Fibroblast of mammary gland (primary cell): ENCODE data around the gene EMX1.

Experiments used
- DNase-seq: peaks from one replicate; pipeline ENCODE4 v3.0.0-alpha.2; 2010; ENCODE audit warnings: low read depth
- H3K4me3 ChIP-seq: 2 replicates; pipeline ENCODE4 v1.5.1; 2011; ENCODE audit warnings: low read depth, mild to moderate bottlenecking, low read length, moderate library complexity; ENCODE audit not compliant: control insufficient read depth
- TF ChIP-seq, protein P1 (sequence below): conservative IDR thresholded peaks from 2 replicates; pipeline ENCODE4 v1.5.1; 2011; ENCODE audit warnings: low read depth, low read length, inconsistent platforms; ENCODE audit not compliant: control insufficient read depth, insufficient read depth

The EMX1 gene

DNA sequence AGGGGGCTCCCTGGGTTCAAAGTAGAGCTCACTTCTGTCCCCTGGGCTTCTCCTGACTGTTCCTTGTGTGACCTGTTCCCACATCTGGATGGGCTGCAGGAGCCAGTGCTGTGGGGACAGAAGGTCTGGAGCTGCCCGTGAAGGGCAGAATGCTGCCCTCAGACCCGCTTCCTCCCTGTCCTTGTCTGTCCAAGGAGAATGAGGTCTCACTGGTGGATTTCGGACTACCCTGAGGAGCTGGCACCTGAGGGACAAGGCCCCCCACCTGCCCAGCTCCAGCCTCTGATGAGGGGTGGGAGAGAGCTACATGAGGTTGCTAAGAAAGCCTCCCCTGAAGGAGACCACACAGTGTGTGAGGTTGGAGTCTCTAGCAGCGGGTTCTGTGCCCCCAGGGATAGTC lies 15.5 kb downstream of the EMX1 start:
- DNase-seq: no peak
- TF ChIP-seq, protein P1, sequence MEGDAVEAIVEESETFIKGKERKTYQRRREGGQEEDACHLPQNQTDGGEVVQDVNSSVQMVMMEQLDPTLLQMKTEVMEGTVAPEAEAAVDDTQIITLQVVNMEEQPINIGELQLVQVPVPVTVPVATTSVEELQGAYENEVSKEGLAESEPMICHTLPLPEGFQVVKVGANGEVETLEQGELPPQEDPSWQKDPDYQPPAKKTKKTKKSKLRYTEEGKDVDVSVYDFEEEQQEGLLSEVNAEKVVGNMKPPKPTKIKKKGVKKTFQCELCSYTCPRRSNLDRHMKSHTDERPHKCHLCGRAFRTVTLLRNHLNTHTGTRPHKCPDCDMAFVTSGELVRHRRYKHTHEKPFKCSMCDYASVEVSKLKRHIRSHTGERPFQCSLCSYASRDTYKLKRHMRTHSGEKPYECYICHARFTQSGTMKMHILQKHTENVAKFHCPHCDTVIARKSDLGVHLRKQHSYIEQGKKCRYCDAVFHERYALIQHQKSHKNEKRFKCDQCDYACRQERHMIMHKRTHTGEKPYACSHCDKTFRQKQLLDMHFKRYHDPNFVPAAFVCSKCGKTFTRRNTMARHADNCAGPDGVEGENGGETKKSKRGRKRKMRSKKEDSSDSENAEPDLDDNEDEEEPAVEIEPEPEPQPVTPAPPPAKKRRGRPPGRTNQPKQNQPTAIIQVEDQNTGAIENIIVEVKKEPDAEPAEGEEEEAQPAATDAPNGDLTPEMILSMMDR: no peak
- no peak overlapping the region for H3K4me3 ChIP-seq

DNA sequence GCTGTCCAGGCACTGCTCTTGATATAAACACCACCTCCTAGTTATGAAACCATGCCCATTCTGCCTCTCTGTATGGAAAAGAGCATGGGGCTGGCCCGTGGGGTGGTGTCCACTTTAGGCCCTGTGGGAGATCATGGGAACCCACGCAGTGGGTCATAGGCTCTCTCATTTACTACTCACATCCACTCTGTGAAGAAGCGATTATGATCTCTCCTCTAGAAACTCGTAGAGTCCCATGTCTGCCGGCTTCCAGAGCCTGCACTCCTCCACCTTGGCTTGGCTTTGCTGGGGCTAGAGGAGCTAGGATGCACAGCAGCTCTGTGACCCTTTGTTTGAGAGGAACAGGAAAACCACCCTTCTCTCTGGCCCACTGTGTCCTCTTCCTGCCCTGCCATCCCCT lies 15.9 kb downstream of the EMX1 start:
- no peak overlapping the region for H3K4me3 ChIP-seq
- TF ChIP-seq, protein P1: no peak
- DNase-seq: no peak

DNA sequence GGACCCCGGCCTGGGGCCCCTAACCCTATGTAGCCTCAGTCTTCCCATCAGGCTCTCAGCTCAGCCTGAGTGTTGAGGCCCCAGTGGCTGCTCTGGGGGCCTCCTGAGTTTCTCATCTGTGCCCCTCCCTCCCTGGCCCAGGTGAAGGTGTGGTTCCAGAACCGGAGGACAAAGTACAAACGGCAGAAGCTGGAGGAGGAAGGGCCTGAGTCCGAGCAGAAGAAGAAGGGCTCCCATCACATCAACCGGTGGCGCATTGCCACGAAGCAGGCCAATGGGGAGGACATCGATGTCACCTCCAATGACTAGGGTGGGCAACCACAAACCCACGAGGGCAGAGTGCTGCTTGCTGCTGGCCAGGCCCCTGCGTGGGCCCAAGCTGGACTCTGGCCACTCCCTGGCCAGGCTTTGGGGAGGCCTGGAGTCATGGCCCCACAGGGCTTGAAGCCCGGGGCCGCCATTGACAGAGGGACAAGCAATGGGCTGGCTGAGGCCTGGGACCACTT lies 16.4 kb downstream of the EMX1 start:
- TF ChIP-seq, protein P1: no peak
- no peak overlapping the region for H3K4me3 ChIP-seq
- no peak for DNase-seq

DNA sequence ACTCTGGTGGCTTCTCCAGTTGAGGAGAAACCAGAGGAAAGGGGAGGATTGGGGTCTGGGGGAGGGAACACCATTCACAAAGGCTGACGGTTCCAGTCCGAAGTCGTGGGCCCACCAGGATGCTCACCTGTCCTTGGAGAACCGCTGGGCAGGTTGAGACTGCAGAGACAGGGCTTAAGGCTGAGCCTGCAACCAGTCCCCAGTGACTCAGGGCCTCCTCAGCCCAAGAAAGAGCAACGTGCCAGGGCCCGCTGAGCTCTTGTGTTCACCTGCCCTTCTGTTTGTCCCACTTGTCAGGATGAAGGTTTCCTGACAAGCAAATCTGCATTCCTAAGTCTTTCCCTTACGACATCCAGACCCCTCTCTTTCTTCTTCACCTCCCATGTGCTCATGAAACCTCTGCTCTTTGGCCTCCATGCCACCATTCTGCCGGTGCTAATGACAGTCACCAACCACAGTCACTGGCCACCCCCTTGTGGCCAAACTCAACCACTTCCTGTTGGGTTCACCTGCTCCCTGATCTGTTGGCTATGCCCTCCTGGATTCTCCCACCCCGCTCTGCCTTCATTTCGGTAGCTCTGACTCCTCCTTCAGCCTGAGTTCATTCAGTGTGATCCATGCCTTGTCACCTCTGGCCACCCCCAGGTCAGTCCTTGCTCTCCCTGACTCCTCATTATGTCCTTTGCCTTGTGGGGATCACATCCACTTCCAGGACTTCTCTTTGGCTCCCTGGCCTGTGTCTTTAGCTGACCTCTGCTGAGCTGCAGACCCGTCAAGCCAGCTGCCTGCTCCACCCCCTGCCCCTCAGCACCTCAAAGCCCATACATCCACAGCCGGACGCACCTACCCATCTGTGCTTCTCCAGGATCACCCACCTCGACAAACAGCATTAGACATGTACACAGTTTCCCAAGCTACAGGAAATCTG lies 17.6 kb downstream of the EMX1 start:
- H3K4me3 ChIP-seq: no peak overlapping the region
- TF ChIP-seq, protein P1: peak; percentile 13
- no peak for DNase-seq

DNA sequence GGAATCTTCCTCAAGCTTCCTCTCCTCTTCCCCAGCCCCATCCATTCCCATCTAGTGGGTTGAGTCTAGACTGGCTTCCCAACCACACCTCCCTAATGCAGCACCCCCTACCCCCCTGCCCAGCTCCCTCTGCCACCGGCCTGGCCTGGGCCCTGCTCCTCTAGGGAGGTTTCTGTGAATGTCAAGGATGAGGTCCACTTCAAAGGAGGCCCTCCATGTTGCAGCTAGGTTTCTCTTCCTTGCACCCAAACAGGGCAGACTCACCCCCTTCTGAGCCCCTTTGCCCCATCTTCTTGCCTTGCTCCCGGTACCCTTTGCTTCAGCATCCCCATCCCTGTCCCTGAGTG lies 18.3 kb downstream of the EMX1 start:
- no peak overlapping the region for H3K4me3 ChIP-seq
- DNase-seq: no peak
- TF ChIP-seq, protein P1: no peak

DNA sequence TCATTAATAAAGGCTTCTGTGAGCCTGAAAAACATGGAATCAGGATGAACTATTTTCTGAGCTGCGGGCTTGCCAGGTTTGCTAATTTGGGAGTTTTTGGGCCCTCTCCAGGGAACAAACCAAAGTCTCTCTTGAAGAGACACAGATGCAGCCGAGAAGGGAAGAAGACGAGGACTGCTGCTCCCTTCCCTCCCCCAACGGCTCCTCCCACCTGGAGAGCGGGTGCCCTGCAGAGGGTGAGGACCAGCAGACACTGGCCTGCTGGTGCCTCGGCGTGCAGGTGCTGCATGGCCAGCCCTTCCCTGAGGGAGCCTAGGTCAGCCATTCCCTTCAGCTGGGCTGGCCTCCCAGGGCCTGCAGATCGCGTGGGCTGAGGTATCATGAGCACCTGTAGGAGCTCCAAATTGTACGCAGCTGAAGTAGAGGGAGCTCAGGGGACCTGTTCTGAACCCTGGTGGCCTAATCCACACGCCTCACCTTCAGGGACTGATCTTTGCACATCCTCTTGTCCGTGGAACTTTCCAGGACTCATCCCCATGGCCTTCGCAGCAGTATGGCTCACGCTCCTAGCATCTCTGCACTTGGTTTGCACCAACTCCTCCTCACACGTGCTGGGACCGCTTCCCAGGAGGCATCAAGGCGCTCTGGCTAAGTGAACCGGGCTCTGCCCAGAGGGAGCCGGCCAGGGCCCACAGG lies 19.5 kb downstream of the EMX1 start:
- TF ChIP-seq, protein P1: no peak
- no peak overlapping the region for H3K4me3 ChIP-seq
- DNase-seq: no peak
